CD4-positive, alpha-beta T cell (primary cell): Measurements from ENCODE around the gene KIAA0319L. TPM values are rescaled to one million over a fixed set of nuclear protein-coding genes. Genes with fewer than 3 reads are reported as not detected.

Experiments used
- ATAC-seq: fragments of 200-7000 bp; cut with Tn5 transposase; one replicate; pipeline ENCODE4 v1.10.0; 2022; ENCODE audit warnings: mild to moderate bottlenecking; ENCODE audit not compliant: poor library complexity
- CTCF ChIA-PET: fragments of 350-600 bp; sonication (Branson Sonifier 250); formaldehyde crosslinking; loops from one replicate; lab custom pipeline; 2021; ENCODE audit warnings: antibody characterized with exemption, inconsistent platforms; lab: Charles Lee
- POLR2A ChIA-PET: fragments of 350-600 bp; sonication (Branson Sonifier 250); formaldehyde crosslinking; loops from one replicate; lab custom pipeline; 2021; ENCODE audit warnings: antibody characterized with exemption, inconsistent platforms; lab: Charles Lee
- DNase-seq, 14 experiments: peaks; one replicate each; pipeline ENCODE4 v3.0.0-alpha.2; 2013 to 2020; ENCODE audit warnings: mixed read lengths in 2 of 14
- H3K27ac ChIP-seq, 2 donors: one replicate each; pipeline versions ENCODE4 v1.5.1 to v1.7.0; 2013; ENCODE audit warnings: low read length in 2 of 2, low read depth in 1 of 2, mild to moderate bottlenecking in 1 of 2
- H3K27me3 ChIP-seq, 2 experiments: 1 replicate in 1 of 2; 2 replicates in 1 of 2; pipeline versions ENCODE4 v1.6.1 to v1.7.0; 2013; ENCODE audit warnings: low read length in 2 of 2, control low read depth in 1 of 2, mild to moderate bottlenecking in 1 of 2, moderate library complexity in 1 of 2; ENCODE audit not compliant: insufficient read depth in 2 of 2, control insufficient read depth in 1 of 2
- H3K36me3 ChIP-seq: one replicate; pipeline ENCODE4 v1.6.1; 2013; ENCODE audit warnings: low read length, control low read depth; ENCODE audit not compliant: insufficient read depth
- H3K4me1 ChIP-seq: one replicate; pipeline ENCODE4 v1.6.1; 2013; ENCODE audit warnings: low read length, control low read depth; ENCODE audit not compliant: insufficient read depth
- H3K4me3 ChIP-seq: one replicate; pipeline ENCODE4 v1.5.1; 2013; ENCODE audit warnings: mild to moderate bottlenecking, low read length, moderate library complexity
- H3K9me3 ChIP-seq, 2 experiments: 1 replicate in 1 of 2; 2 replicates in 1 of 2; pipeline versions ENCODE4 v1.6.1 to v1.7.0; 2013; ENCODE audit warnings: low read length in 2 of 2, mild to moderate bottlenecking in 2 of 2, control low read depth in 1 of 2, moderate library complexity in 1 of 2; ENCODE audit not compliant: control insufficient read depth in 1 of 2, insufficient read depth in 1 of 2
- H3K27ac Mint-ChIP-seq: one replicate; pipeline ENCODE4 v1.8.0; 2020; ENCODE audit warnings: mixed read lengths
- H3K27me3 Mint-ChIP-seq: one replicate; pipeline ENCODE4 v1.8.0; 2021; ENCODE audit warnings: mixed read lengths
- H3K36me3 Mint-ChIP-seq: one replicate; pipeline ENCODE4 v1.8.0; 2021; ENCODE audit warnings: low read depth, mixed read lengths
- H3K4me1 Mint-ChIP-seq: one replicate; pipeline ENCODE4 v1.8.0; 2021; ENCODE audit warnings: low read depth, mixed read lengths
- H3K4me3 Mint-ChIP-seq: one replicate; pipeline ENCODE4 v1.8.0; 2020; ENCODE audit warnings: mild to moderate bottlenecking, mixed read lengths
- H3K9me3 Mint-ChIP-seq: one replicate; pipeline ENCODE4 v1.8.0; 2020; ENCODE audit warnings: mixed read lengths
- CTCF ChIP-seq: fragments of 200-600 bp; IDR thresholded peaks from one replicate; pipeline ENCODE4 v1.8.0; 2022; ENCODE audit warnings: antibody characterized with exemption, mild to moderate bottlenecking
- intact Hi-C, 2 experiments: fragments of 100-400 bp; cut with DNase I in 1 of 2; cut with micrococcal nuclease in 1 of 2; formaldehyde crosslinking; loops; one replicate each; pipeline versions ENCODE4 v1.15.1 to v1.9.0; 2023 to 2025; cut with DNase I, micrococcal nuclease
- total RNA-seq, 174 experiments: library from RNA in 2 of 174; stranded (reverse) in 2 of 174; gene quantifications; one replicate each; pipeline ENCODE4 v1.2.3 and lab custom pipeline; 2021 to 2026

KIAA0319L gene
- total RNA-seq, 2 experiments from 2014 or later, result 50.9 to 53.3 TPM

GRCh38 chr1:35557611-35558373 lies 589 bp upstream of the KIAA0319L start, which contains the start of gene NCDN:
Gene NCDN, plus strand, starts transcription at chr1:35557799. Its CDS starts 392 bp downstream, at chr1:35558191.
- intact Hi-C loops, result loop anchor here (2.0 to 10.0 kb wide), 6 partner anchors 51 to 693 kb away; partner anchors contain the start of genes SFPQ (in 1 of the 2) and ZMYM6 (in 1 of the 2)
- POLR2A ChIA-PET, result interaction anchor here (0.6 to 3.2 kb wide), 24 partner anchors 9 to 1917 kb away, joined by 3 to 53 read pairs (median 5); partner anchors contain the start of genes AGO3, CLSPN, SFPQ and THRAP3

DNA sequence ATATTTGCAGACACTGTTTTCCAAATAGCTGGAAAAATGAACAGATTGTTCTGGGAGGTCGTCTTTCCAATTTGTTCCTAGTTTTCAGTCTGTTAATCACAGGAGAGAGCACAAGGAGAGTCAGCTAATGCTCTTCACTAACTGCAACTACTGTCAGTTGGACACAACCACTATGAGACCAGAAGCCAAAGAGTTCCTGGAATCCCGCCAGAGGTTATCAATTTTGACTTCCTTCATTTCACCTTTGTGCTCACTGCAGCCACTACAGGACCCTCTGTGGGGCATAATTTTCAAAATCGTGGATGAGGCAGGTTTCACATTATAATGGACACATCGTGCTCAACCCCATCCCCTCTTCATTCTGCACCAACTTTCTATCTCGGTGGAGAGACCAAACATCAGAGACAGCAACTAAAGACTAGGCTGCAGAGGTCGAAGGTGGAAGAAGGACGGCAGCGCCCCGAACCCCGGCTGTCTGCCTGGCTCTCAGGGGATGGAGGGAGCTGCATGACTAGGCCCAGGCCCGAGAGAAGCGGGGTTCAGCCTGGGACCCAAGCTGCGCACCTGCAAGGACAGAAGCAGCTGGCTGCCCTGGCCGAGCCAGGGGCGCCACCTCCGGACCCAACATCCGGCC lies 602 bp downstream of the KIAA0319L start:
- DNase-seq, result peak in 1 of 14 experiments; percentile 23
- no peak for TF ChIP-seq CTCF
- Histone ChIP-seq H3K4me3 (peak overlapping the region; percentile 98), H3K9me3 (no peaks in the 10 kb centered on the region), H3K27me3 (no peaks in the 10 kb centered on the region), H3K27ac (peak overlapping the region in 1 of 2 donors; percentile 77), H3K4me1 (peaks cover 47% of the 10 kb centered on the region), H3K36me3 (peaks cover 23% of the 10 kb centered on the region)
- ATAC-seq, result no peak
- CTCF ChIA-PET, result interaction anchor here (0.6 to 2.0 kb wide), 4 partner anchors 9 to 157 kb away, joined by 3 to 10 read pairs (median 4); no protein-coding TSS in a partner anchor
- Mint-ChIP-seq H3K36me3 (peaks cover 78% of the 10 kb centered on the region), H3K27me3 (no peaks in the 10 kb centered on the region), H3K4me1 (peaks cover 78% of the 10 kb centered on the region), H3K27ac (peak overlapping the region; percentile 97), H3K9me3 (no peaks in the 10 kb centered on the region), H3K4me3 (peak overlapping the region; percentile 100)
- intact Hi-C loops, result loop anchor here (2.0 to 10.0 kb wide), 6 partner anchors 50 to 692 kb away; partner anchors contain the start of genes SFPQ (in 1 of the 2) and ZMYM6 (in 1 of the 2)
- POLR2A ChIA-PET, result interaction anchor here (0.5 to 3.2 kb wide), 17 partner anchors 8 to 374 kb away, joined by 3 to 53 read pairs (median 5); partner anchors contain the start of gene AGO3

More at GRCh38 chr1:35557611-35558373, 589 bp upstream of the KIAA0319L start, which contains the start of gene NCDN:
- Histone ChIP-seq H3K4me3 (peak within 1 kb of the TSS; percentile 98), H3K9me3 (no peaks in the 10 kb centered on the region), H3K27ac (peak within 1 kb of the TSS; percentile 77 to 84), H3K36me3 (peaks cover 15% of the 10 kb centered on the region), H3K27me3 (no peaks in the 10 kb centered on the region), H3K4me1 (peaks cover 46% of the 10 kb centered on the region)
- peak; percentile 89 for ATAC-seq
- peak within 1 kb of the TSS; percentile 100 for H3K4me3 Mint-ChIP-seq
- no peaks in the 10 kb centered on the region for H3K27me3 Mint-ChIP-seq
- H3K9me3 Mint-ChIP-seq, result no peaks in the 10 kb centered on the region
- H3K36me3 Mint-ChIP-seq, result peaks cover 77% of the 10 kb centered on the region
- CTCF ChIA-PET, result interaction anchor here (2.4 kb wide), 1 partner anchor 107 kb away, joined by 9 read pairs; no protein-coding TSS in a partner anchor
- peaks cover 74% of the 10 kb centered on the region for H3K4me1 Mint-ChIP-seq
- peak; percentile 90 to 97 (median 94) for DNase-seq
- H3K27ac Mint-ChIP-seq, result peak within 1 kb of the TSS; percentile 97
- no peak for TF ChIP-seq CTCF
